ENCODE data around the gene TLR10.
"Not testable (repeated sequence)": the region's sequence is repeated elsewhere in the genome, so short reads cannot be mapped to it uniquely, and the experiment has no call there.

TLR10 gene

DNA sequence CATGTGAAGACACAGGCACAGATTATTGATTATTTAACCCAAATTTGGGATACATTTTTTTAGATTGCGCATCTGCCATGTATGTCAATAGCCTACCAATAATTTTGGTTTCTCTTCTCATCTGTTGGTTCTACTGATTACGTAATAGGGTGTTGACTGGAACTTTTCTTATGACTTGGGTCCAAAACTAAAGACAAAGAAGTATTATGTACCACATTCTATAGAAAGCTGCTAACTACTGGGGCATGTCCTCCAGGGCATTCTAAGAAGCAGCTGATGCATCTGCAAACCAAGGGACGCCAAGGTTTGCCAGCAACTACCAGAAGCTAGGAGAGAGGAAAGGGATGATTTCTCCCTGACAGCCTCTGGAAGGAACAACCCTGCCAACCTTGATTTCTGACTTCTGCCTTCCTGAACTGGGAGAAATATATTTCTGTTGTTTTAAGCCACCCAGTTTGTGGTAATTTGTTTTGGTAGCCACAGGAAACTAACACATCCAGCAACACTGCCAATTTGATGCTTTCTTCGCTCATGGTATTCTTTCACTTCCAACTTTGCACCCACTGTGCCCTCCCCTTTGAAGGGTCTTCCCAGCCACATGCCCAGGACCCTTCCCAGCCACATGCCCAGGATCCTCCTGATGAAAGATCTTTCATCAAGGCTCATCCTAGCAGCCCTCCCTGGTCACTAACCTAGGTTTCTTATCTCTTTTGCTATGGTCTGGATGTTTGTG, 37.7 kb upstream of the TLR10 start:
- TF ChIP-seq, protein P1, sequence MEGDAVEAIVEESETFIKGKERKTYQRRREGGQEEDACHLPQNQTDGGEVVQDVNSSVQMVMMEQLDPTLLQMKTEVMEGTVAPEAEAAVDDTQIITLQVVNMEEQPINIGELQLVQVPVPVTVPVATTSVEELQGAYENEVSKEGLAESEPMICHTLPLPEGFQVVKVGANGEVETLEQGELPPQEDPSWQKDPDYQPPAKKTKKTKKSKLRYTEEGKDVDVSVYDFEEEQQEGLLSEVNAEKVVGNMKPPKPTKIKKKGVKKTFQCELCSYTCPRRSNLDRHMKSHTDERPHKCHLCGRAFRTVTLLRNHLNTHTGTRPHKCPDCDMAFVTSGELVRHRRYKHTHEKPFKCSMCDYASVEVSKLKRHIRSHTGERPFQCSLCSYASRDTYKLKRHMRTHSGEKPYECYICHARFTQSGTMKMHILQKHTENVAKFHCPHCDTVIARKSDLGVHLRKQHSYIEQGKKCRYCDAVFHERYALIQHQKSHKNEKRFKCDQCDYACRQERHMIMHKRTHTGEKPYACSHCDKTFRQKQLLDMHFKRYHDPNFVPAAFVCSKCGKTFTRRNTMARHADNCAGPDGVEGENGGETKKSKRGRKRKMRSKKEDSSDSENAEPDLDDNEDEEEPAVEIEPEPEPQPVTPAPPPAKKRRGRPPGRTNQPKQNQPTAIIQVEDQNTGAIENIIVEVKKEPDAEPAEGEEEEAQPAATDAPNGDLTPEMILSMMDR (IDR thresholded peaks at IDR 0.05; ENCODE audit: insufficient read depth, low read depth, low read length, missing control alignments): no peak
- no peak overlapping the region for H3K4me3 ChIP-seq (ENCODE audit: low read length)
- no peak for DNase-seq (ENCODE audit: low read depth)

DNA sequence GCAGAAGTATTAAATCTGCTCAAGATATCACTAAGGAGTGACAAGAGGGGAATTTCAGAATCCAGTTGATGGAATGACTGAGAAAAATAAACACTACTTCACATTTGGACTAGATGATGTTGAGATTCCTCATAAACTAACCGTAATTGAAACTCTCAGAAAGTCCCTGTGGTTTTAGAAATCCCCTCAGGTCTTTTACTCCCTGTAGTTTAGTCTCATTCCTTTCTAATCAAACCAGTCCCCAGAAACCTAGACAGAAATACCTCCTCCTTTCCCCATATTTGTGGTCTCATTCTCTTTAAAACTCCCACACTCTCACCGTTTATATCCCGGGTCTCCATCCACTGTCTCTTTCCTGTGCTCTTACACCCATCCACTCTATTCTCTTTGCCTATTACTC, 36.8 kb upstream of the TLR10 start:
- DNase-seq (ENCODE audit: low read depth): peak; percentile 19
- H3K4me3 ChIP-seq (ENCODE audit: low read length): no peak overlapping the region
- TF ChIP-seq, protein P1 (IDR thresholded peaks at IDR 0.05; ENCODE audit: insufficient read depth, low read depth, low read length, missing control alignments): no peak

DNA sequence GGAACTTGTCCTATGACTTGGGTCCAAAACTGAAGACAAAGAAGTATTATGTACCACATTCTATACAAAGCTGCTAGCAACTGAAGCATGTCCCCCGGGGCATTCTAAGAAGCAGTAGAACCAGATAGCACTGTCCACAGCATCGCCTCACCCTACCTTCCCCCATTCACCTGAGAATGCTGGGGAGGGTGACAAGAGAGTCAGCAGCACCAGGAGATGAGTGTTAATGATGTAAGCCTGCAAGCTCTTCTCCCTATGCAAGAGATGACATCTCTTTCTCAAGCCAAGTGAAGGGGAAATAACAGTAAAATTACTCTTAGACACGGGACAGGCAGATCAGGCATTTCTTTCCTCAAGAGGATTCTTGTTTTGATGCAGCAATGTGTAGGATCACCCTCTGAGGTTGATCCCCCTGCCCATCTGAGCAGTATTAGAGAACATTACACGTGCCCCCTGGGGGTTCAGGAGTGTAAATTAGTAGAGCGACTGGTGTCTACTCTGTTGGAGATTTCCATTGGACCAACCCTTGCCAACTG, 35.7 kb upstream of the TLR10 start:
- TF ChIP-seq, protein P1 (IDR thresholded peaks at IDR 0.05; ENCODE audit: insufficient read depth, low read depth, low read length, missing control alignments): no peak
- no peak overlapping the region for H3K4me3 ChIP-seq (ENCODE audit: low read length)
- peak; percentile 91 for DNase-seq (ENCODE audit: low read depth)

DNA sequence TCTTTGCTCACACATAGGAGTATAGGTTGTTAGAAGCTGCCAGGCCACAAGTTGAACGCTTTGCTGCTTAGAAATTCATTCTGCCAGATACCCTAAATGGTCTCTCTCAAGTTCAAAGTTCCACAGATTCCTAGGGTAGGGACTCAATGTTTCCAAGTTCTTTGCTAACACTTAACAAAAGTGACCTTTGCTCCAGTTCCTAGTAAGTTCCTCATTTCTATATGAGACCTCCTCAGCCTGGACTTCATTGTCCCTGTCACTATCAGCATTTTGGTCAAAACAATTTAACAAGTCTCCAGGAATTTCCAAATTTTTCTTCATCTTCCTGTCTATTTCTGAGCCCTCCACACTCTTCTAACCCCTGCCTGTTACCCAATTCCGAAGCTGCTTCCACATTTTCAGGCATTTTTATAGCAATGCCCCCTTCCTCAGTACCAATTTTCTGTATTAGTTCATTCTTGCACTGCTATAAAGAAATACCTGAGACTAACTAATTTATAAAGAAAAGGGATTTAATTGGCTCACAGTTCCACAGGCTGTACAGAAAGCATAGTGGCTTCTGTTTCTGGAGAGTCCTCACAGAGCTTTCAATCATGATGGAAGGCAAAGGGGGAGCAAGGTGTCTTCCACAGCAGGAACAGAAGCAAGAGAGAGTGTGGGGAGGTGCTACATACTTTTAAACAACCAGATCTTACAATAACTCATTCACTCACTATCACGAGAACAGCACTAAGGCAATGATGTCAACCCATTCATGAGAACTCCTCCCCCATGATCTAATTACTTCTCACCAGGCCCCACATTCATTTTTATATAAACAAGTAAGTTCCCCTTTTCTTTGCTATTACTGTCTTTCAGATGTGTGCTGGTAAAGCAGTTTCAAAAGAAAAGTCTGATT, 33.3 kb upstream of the TLR10 start:
- no peak overlapping the region for H3K4me3 ChIP-seq (ENCODE audit: low read length)
- TF ChIP-seq, protein P1 (IDR thresholded peaks at IDR 0.05; ENCODE audit: insufficient read depth, low read depth, low read length, missing control alignments): no peak
- peak; percentile 51 for DNase-seq (ENCODE audit: low read depth)

DNA sequence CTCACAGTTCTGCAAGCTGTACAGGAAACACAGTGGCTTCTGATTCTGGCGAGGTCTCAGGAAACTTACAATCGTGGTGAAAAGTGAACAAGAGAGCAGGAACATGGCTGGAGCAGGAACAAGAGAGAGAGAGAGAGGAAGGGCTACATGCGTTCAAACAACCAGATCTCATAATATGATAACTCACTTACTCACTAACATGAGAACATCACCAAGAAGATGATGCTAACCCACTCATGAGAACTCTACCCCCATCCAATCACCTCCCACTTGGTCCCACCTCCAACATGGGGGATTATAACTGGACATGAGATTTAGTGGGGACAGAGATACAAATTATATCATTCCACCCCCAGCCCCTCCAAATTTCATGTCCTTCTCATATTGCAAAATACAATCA, 31.6 kb upstream of the TLR10 start:
- TF ChIP-seq, protein P1 (IDR thresholded peaks at IDR 0.05; ENCODE audit: insufficient read depth, low read depth, low read length, missing control alignments): no peak
- H3K4me3 ChIP-seq (ENCODE audit: low read length): no peak overlapping the region
- DNase-seq (ENCODE audit: low read depth): no peak

DNA sequence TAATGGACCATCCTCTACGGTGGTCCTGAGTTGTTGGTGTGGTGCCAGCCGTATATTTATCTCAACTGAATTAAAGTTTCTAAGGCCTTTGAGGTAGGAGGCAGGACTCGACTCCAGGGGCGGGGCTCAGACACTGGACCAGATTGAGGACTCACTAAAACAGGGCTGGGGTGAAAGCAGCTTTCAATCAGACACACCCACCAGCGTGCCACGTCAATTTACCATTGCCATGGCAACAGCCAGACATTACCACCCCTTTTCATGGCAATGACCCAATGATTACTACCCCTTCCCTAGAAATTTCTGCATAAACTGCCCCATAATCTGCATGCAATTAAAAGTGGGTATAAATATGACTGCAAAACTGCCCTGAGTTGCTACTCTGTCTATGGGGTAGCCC, 28.5 kb upstream of the TLR10 start:
- TF ChIP-seq, protein P1 (IDR thresholded peaks at IDR 0.05; ENCODE audit: insufficient read depth, low read depth, low read length, missing control alignments): no peak
- DNase-seq (ENCODE audit: low read depth): no peak
- H3K4me3 ChIP-seq (ENCODE audit: low read length): no peak overlapping the region

DNA sequence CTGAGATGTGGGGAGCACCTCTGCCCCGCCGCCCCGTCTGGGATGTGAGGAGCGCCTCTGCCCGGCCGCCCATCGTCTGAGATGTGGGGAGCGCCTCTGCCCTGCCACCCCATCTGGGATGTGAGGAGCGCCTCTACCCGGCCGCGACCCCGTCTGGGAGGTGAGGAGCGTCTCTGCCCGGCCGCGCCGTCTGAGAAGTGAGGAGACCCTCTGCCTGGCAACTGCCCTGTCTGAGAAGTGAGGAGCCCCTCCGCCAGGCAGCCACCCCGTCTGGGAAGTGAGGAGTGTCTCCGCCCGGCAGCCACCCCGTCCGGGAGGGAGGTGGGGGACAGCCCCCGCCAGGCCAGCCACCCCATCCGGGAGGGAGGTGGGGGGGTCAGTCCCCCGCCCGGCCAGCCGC, 24.7 kb upstream of the TLR10 start:
- DNase-seq (ENCODE audit: low read depth); H3K4me3 ChIP-seq (ENCODE audit: low read length): not testable (repeated sequence)

DNA sequence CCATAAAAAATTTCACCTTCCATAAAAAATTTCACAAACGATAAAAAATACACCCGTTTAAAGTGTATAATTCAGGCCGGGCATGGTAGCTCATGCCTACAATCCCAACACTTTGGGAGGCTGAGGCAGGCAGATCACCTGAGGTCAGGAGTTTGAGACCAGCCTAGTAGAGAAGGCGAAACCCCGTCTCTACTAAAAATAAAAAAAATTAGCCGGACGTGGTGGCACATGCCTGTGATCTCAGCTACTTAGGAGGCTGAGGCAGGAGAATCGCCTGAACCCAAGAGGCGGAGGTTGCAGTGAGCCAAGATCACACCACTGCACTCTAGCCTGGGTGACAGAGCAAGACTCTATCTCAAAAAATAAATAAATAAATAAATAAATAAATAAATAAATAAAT, 23.5 kb upstream of the TLR10 start:
- DNase-seq (ENCODE audit: low read depth); H3K4me3 ChIP-seq (ENCODE audit: low read length): not testable (repeated sequence)
